HepG2 (cell line): ENCODE results near the gene LOXL3. TPM values are rescaled to one million over a fixed set of nuclear protein-coding genes. Genes with fewer than 3 reads are reported as not detected.

Source experiments
- EED ChIP-seq: sonication (generic); formaldehyde crosslinking; IDR thresholded peaks from 2 replicates; pipeline ENCODE4 v1.5.0; 2020; ENCODE audit warnings: mild to moderate bottlenecking, missing genetic modification reagents
- ELF1 ChIP-seq: sonication (generic); formaldehyde crosslinking; IDR thresholded peaks from 2 replicates; pipeline ENCODE4 v1.4.0; 2020; ENCODE audit warnings: missing genetic modification reagents
- FOXK2 ChIP-seq: fragments of 450-650 bp; IDR thresholded peaks from 2 replicates; pipeline ENCODE4 v1.6.1; 2016
- FOXM1 ChIP-seq: sonication (generic); formaldehyde crosslinking; IDR thresholded peaks from 2 replicates; pipeline ENCODE4 v1.5.0; 2020; ENCODE audit warnings: missing genetic modification reagents
- GATAD2A ChIP-seq: IDR thresholded peaks from 2 replicates; pipeline ENCODE4 v1.6.1; 2016
- HMGXB4 ChIP-seq, 2 experiments: sonication (generic) in 1 of 2; formaldehyde crosslinking in 1 of 2; IDR thresholded peaks; 2 replicates each; pipeline versions ENCODE4 v1.4.0 to v1.6.1; 2018 to 2020; ENCODE audit warnings: missing genetic modification reagents in 2 of 2, borderline replicate concordance in 1 of 2, low read depth in 1 of 2, mild to moderate bottlenecking in 1 of 2, missing biosample characterization in 1 of 2
- HNF1B ChIP-seq: sonication (generic); formaldehyde crosslinking; IDR thresholded peaks from 2 replicates; pipeline ENCODE4 v1.5.1; 2020; ENCODE audit warnings: mild to moderate bottlenecking, moderate library complexity, missing genetic modification reagents
- HNRNPUL1 ChIP-seq: fragments of 200-400 bp; formaldehyde crosslinking; IDR thresholded peaks from 2 replicates; pipeline ENCODE4 v1.6.1; 2017; ENCODE audit warnings: low read depth, mild to moderate bottlenecking, low read length, moderate library complexity
- HOMEZ ChIP-seq: IDR thresholded peaks from 2 replicates; pipeline ENCODE4 v1.6.1; 2016; ENCODE audit warnings: low read depth
- KLF16 ChIP-seq, 2 experiments: sonication (generic) in 1 of 2; formaldehyde crosslinking in 1 of 2; IDR thresholded peaks; 2 replicates each; pipeline versions ENCODE4 v1.6.1 to v1.8.0; 2016 to 2023; ENCODE audit warnings: missing genetic modification reagents in 2 of 2, missing compliant biosample characterization in 1 of 2
- KMT2B ChIP-seq: IDR thresholded peaks from 2 replicates; pipeline ENCODE4 v1.6.1; 2016; ENCODE audit warnings: missing genetic modification reagents, missing compliant biosample characterization
- MEF2D ChIP-seq: sonication (generic); formaldehyde crosslinking; IDR thresholded peaks from 2 replicates; pipeline ENCODE4 v1.5.1; 2020; ENCODE audit warnings: mild to moderate bottlenecking, missing genetic modification reagents
- MYPOP ChIP-seq: sonication (generic); formaldehyde crosslinking; IDR thresholded peaks from 2 replicates; pipeline ENCODE4 v1.8.1; 2023; ENCODE audit warnings: mild to moderate bottlenecking, moderate library complexity, missing genetic modification reagents
- POLR2AphosphoS5 ChIP-seq: IDR thresholded peaks from 2 replicates; pipeline ENCODE4 v1.6.1; 2012; ENCODE audit warnings: low read depth, low read length
- SOX6 ChIP-seq, 2 experiments: fragments of 450-650 bp in 1 of 2; sonication (generic) in 1 of 2; formaldehyde crosslinking in 1 of 2; IDR thresholded peaks; 2 replicates each; pipeline versions ENCODE4 v1.4.0 to v1.6.1; 2017 to 2020; ENCODE audit warnings: antibody characterized with exemption in 1 of 2, mild to moderate bottlenecking in 1 of 2, missing genetic modification reagents in 1 of 2
- TBL1XR1 ChIP-seq: fragments of 150-350 bp; IDR thresholded peaks from 2 replicates; pipeline ENCODE4 v1.6.1; 2014; ENCODE audit warnings: borderline replicate concordance, low read length; ENCODE audit not compliant: partially characterized antibody
- ZNF230 ChIP-seq: sonication (generic); formaldehyde crosslinking; IDR thresholded peaks from 2 replicates; pipeline ENCODE4 v1.4.0; 2020; ENCODE audit warnings: mild to moderate bottlenecking, missing genetic modification reagents
- ZNF878 ChIP-seq: sonication (generic); formaldehyde crosslinking; IDR thresholded peaks from 2 replicates; pipeline ENCODE4 v1.8.1; 2023; ENCODE audit warnings: mild to moderate bottlenecking, missing genetic modification reagents, moderate library complexity
- ZNF879 ChIP-seq: sonication (generic); formaldehyde crosslinking; IDR thresholded peaks from 2 replicates; pipeline ENCODE4 v1.8.1; 2023; ENCODE audit warnings: missing genetic modification reagents
- polyA plus RNA-seq, 8 experiments: library from polyadenylated mRNA; depleted of rRNA in 3 of 8; stranded (reverse) in 7 of 8; unstranded in 1 of 8; fragments of >200 nt; fragmentation: Illumina TruSeq in 4 of 8; extraction: Trizol in 4 of 8; gene quantifications; 2 replicates each; pipeline versions ENCODE4 v1.2.1 to v1.2.3, GENCODE V29; 2011 to 2016; ENCODE audit warnings: low read depth in 4 of 8, missing spikeins in 1 of 8, mixed read lengths in 1 of 8; ENCODE audit not compliant: insufficient read depth in 1 of 8
- total RNA-seq, 5 experiments: library from RNA; depleted of rRNA; stranded (reverse); fragments of >200 nt; fragmentation: Illumina TruSeq; extraction: Trizol; gene quantifications; 2 replicates each; pipeline ENCODE4 v1.2.3, GENCODE V29; 2016; ENCODE audit warnings: low read depth in 1 of 5
- TF ChIP-seq, protein P1 (sequence below): sonication (generic); formaldehyde crosslinking; IDR thresholded peaks from 2 replicates; pipeline ENCODE4 v1.5.0; 2020; ENCODE audit warnings: missing genetic modification reagents
- TF ChIP-seq, protein P2 (sequence below): IDR thresholded peaks from 2 replicates; pipeline ENCODE4 v1.6.1; 2016

LOXL3 gene
- total and polyA plus RNA-seq, 2 of the 13 experiments (the other 11 are each of a cell fraction or from before 2014, with no cell fraction given) = 0.55 to 6.5 TPM

GRCh38 chr2:74525717-74526648, 27.8 kb downstream of the LOXL3 start, which contains the start of gene DQX1 (continued):
- TF ChIP-seq MYPOP (CRISPR knock-in tag) = 0 out of 2 replicates have a peak, but pooled peaks have one; percentile 11
- TF ChIP-seq TBL1XR1 = peak; percentile 74
- TF ChIP-seq, protein P1, sequence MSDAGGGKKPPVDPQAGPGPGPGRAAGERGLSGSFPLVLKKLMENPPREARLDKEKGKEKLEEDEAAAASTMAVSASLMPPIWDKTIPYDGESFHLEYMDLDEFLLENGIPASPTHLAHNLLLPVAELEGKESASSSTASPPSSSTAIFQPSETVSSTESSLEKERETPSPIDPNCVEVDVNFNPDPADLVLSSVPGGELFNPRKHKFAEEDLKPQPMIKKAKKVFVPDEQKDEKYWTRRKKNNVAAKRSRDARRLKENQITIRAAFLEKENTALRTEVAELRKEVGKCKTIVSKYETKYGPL (CRISPR knock-in tag) = peak; percentile 21; the same call in 1 of the 2 replicates
- no peak for TF ChIP-seq SOX6 (IDR thresholded peaks at IDR 0.05)
- peak; percentile 21; the same call in 1 of the 2 replicates for TF ChIP-seq SOX6 (CRISPR knock-in tag; IDR thresholded peaks at IDR 0.05)
- peak; percentile 87 for TF ChIP-seq HOMEZ (CRISPR knock-in tag)
- TF ChIP-seq KLF16 (CRISPR knock-in tag; IDR thresholded peaks at IDR 0.05) = peak in 1 of 2 experiments; percentile 69; a peak in 1 of 4 replicates
- TF ChIP-seq, protein P2, sequence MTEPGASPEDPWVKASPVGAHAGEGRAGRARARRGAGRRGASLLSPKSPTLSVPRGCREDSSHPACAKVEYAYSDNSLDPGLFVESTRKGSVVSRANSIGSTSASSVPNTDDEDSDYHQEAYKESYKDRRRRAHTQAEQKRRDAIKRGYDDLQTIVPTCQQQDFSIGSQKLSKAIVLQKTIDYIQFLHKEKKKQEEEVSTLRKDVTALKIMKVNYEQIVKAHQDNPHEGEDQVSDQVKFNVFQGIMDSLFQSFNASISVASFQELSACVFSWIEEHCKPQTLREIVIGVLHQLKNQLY (CRISPR knock-in tag) = peak; percentile 84; the same call in 1 of the 2 replicates
- TF ChIP-seq HNRNPUL1 = no peak
- TF ChIP-seq HNF1B (CRISPR knock-in tag) = 0 out of 2 replicates have a peak, but pooled peaks have one; percentile 8
- peak; percentile 62 for TF ChIP-seq GATAD2A (CRISPR knock-in tag)
- no peak for TF ChIP-seq FOXM1 (CRISPR knock-in tag)
- TF ChIP-seq ZNF879 (CRISPR knock-in tag) = no peak
- 0 out of 2 replicates have a peak, but pooled peaks have one; percentile 57 for TF ChIP-seq EED (CRISPR knock-in tag)
- TF ChIP-seq ELF1 (CRISPR knock-in tag) = peak; percentile 85
- peak; percentile 78; the same call in 1 of the 2 replicates for TF ChIP-seq ZNF230 (CRISPR knock-in tag)
- TF ChIP-seq HMGXB4 (CRISPR knock-in tag; IDR thresholded peaks at IDR 0.05; ENCODE audit: borderline replicate concordance in 1 of 2, low read depth in 1 of 2) = peak; percentile 24 to 52; a peak in 1 of 4 replicates
- peak; percentile 64; the same call in 1 of the 2 replicates for TF ChIP-seq MEF2D (CRISPR knock-in tag)
- TF ChIP-seq ZNF878 = peak; percentile 52; the same call in 1 of the 2 replicates
- peak; percentile 69; the same call in 1 of the 2 replicates for TF ChIP-seq FOXK2
- peak; percentile 45; the same call in 1 of the 2 replicates for TF ChIP-seq KMT2B (CRISPR knock-in tag)
- TF ChIP-seq POLR2AphosphoS5 = peak; percentile 98
